AG20443 (cell line): ENCODE results near the gene SDF4.

Experiments used
- DNase-seq: peaks from one replicate; pipeline ENCODE4 v3.0.0; 2012; ENCODE audit warnings: low spot score, mixed read lengths

Gene SDF4

GRCh38 chr1:1228187-1228586 lies 3.6 kb downstream of the SDF4 start:
- no peak for DNase-seq

DNA sequence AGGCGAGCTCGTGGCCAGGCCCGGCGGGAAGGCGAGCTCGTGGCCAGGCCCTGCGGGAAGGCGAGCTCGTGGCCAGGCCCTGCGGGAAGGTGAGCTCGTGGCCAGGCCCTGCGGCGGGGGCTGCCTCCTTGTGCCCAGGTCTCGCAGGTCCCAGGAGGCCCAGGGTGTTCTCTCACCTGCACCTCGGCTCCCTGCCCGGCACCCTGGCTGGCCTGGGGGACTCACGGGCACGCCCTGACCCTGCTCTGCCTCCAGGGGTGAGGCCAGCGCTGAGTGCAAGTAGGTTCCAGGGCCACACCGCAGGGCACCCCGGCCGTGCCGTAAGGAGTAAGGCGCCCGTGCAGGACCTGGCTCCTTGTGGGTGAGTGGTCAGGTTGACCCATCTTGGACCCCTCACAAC lies 4.4 kb downstream of the SDF4 start:
- no peak for DNase-seq

GRCh38 chr1:1226566-1227362 lies 5.0 kb downstream of the SDF4 start:
- DNase-seq: no peak

DNA sequence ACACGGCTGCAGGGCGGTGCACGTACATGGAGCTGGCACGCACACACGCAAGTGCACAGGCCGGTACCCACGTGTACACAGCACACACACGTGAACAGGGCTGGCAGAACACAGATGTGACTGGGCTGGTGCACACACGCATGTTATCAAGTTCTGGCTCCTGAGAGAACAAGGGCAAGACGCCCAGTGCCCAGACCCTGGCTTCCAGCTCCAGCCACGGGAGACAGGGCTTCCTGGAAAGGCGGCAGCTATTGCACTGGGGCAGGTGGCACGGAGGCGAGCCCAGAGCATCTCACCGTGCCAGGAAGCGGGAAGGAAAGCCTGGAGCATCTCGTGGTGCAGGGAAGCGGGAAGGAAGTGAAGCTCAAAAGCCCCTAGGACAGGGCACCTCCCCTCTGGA lies 5.9 kb downstream of the SDF4 start:
- DNase-seq: no peak

DNA sequence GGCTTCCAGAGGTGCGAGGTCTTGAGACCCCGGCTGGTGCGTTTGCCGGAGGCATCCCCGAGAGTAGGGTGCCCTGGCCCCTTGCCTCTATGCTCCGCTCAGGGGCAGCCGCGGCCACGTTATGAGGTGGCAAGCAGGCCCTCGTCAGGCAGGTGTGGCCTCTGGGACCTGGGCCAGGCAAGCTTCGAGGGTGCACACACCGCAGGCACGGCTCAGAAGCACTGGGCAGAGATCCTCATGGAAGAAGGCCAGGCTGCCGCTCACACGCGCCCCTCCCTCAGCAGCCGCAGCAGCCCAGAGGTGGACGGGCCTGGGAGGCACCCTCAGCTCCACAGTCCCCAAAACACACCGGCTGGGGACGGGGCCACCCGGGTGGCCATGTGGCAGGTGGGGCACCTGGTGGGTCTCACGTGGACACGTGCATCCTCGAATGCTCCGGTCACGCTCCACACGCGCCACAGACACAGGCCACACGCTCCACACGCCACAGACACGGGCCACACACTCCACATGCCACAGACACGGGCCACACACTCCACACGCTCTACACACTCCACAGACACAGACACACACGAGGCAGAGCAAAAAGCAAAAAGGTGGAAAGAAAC lies 6.5 kb downstream of the SDF4 start:
- DNase-seq: no peak

DNA sequence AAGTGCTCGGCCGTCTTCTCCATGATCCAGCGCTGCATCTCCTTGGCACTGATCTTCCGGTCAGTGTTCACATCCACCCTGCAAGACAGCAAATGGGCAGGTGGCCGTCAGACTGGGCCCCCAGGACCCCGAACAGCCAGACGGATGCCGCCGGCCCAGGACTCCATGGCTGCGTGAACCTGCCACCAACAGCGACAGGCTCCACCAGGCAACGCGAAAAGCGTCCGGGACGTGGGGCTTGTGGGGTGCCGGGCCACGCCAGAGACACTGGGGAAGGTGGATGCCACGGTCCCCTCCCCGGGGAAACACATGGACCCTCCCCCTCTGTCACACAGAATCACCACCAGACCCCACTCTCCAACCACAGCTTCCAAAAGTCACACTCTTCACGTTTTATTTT lies 7.9 kb downstream of the SDF4 start:
- no peak for DNase-seq

- no peak for DNase-seq
Measured at GRCh38 chr1:1223321-1223720, 8.5 kb downstream of the SDF4 start.

DNA sequence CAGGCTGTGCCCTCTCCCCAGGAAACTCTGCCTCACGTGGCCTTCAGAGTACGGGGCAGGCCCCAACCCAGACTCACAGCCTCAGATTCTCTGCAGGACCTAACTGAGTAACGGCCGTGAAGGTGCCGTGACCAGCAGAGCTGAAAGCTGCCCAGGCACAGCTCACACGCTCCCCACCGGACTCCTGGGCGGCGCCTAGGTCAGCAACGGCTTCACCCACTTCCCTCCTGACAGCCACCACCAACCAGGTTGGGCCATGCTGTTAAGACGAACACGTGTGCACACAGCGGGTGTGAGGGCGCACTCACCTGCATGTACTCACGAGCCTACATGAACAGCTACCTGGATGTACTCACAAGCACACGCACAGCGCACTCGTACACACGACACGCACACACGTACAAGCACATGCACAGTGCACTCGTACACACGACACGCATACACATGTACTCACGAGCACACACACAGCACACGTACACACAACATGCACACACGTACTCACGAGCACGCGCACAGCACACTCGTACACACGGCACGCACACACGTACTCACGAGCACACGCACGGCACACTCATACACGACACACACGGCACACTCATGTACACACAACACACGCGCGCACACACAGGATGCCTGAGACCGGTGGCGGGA lies 9.1 kb downstream of the SDF4 start:
- DNase-seq: no peak

DNA sequence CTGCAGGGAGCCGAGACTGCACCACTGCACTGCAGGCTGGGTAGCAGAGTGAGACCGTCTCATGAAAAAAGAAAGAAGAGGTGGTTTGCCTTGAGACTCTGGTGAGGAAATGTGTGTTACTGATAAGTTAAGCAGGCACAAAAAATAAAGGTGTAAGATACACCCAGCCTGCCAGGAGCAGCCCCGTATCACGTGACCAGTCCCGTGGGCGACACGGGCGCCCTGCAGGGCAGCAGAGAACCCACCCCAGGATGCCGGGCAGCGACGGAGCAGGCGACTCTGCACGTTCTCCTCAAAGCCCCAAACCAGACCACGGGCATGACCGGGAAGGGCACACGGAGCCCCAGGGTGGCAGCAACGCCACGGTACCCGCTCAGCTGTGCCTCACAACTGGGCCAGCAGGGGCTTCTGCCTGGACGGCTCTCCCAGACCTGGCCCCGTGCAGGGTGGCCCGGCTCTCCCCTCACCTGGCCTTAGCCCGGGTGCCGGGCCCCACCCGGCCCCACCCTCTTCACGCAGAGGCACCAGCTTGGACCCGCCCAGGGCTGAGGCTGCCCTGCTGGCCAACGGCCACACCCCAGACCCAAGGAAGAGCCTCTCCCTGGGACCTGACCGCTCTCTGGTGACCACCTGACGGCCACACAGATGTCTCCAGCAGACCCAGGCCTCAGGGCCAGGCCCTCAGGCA lies 9.8 kb downstream of the SDF4 start:
- DNase-seq: no peak

GRCh38 chr1:1220197-1220596 lies 11.6 kb downstream of the SDF4 start:
- DNase-seq: no peak

DNA sequence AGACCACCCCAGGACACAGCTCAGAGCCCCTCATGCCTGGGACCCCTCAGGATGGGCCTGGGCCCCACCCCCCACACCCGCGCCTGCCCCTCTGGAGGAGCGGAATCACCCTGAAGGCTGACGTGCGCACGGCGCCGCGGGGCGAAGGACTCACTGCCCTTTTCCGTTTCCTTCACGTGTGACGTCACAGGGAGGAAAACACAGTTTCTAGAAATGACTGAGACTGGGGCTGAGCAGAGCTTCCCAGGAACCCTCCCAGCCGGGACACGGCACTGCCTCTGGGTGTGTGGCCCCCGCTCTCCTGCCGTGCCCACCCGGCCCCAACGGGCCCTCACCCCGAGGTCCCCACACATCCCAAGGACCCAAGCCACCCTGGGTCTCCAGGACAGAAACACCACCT lies 12.5 kb downstream of the SDF4 start:
- no peak for DNase-seq

- DNase-seq: no peak
Measured at GRCh38 chr1:1218524-1219200, 13.1 kb downstream of the SDF4 start.

DNA sequence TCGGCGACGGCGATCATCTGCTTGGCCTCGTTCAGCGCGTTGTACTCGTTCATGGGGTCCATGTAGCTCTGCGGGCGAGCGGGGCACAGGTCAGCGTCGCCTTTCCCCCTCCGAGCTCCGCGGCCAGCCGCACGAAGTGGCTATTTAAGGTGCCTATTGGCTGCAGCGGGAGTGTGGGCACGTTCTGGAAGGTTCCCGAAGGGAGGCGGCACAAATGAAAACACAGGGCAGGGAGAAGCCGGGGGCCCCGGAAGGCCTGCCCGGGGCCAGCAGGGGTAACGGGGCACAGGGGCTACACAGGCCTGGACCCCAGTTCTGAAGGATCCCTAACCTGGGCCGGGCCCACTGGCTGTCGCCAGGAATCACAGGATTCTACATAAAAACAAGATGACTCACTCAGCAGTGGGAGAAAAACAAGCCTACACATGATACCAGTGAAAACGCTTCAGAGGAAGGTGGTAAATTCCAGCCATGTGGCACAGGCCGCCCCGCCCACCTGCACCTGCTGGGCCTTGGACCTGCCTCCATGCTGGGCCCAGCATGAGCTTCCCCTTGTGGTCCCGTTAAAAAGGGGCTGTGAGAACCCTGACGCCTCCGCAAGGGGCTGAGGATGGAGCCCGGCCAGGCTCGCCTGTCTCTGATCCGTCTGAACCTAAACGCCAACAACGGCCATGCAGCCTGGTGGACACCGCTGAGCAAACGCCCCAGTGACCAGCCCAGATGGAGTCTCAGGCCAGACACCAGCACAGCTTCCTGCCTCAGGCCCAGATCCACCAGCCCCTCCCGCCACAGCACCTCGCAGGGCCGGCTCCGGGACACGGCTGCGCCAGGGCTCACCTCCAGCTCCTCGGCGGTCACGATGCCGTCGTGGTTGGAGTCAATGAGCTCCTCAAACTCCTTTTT lies 13.9 kb downstream of the SDF4 start:
- DNase-seq: no peak

GRCh38 chr1:1216770-1217620 lies 14.8 kb downstream of the SDF4 start:
- DNase-seq: no peak

DNA sequence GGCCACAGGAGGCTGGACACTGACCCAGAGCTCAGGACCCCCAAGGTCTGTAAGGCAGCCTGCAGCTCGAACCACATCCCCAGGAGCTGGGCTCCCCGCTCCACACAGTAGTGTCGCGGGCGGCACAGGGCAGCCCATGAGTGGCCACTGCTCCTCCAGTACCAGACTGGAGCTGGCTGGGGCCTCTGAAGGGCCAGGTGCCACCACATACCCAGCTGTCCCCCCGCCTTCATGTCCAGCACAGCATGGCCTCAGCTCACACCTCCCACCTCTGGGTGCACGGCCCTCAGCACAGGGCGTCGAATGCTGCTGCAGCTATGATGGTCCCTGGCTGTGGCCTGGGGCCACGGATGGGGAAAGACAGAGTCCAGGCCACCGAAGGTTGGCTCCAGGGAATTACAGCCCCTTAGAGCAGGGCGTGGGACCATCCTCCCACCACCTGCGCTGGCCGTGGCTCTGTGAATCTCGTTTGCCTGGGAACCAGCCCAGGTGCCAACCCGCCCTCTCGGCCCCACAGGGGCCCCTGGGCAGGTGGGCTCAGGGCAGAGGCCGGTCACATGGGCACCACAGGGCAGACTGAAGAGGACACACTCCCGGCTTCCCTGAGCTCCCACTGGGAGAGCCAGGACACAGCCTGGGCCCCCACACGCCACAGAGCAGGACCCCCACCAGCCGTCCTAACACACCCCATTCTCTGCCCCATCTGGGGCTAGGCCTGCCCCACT lies 15.8 kb downstream of the SDF4 start:
- DNase-seq: no peak

GRCh38 chr1:1215080-1215676 lies 16.6 kb downstream of the SDF4 start:
- DNase-seq: no peak

DNA sequence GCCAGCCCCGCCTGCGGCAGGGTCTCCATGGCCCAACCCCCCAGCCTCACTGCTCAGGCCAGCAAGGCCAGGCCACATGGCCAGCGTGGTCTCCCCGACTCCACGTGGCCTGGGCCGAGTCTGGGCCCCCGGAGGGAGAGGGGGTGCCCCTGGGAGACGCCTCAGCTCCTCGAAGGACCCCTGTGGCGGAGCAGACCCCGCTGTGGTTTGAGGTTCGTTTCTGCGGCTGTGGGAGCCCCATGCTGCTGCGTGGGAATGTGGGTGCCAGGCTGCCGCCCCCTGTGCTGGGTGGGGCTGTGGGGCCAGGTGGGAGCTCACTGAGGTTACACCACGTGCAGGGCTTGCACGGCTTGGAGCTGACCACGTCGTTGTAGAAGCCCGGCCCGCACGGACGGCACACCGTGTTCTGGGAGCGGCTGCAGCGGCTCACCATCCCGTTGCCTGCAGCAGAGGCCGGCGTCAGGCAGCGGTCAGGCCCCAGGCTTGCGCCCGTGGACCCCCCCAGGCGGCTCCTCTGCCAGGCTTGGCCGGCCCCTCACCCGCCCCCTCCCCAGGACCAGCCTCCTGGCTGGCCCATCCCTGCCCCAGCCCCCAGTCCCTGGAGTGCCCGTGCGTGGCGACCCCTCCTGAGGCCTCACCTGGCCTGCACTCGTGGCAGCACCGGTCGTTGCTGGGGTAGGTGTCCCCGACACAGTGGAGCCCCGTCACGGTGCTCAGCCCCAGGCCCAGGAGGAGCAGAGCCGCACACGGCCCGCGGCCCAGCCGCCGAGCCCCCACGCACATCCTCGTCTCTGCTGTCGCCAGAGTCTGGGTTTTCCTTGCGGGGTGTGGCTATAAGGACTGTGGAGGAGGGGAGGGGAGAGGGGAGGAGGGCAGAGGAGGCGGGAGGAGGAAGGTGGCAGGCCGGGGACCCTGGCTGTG lies 18.2 kb downstream of the SDF4 start, which contains the start of gene TNFRSF4:
Gene TNFRSF4 (minus strand): TSS at position 809 of the 921 bp plus-strand sequence. CDS start 26 bp downstream, at position 783.
- DNase-seq: no peak
